A549 (cell line): Measurements from ENCODE around the gene BUD23. TPM values are rescaled to one million over a fixed set of nuclear protein-coding genes. Genes with fewer than 3 reads are reported as not detected.
A peak's percentile ranks its signal among the peaks of the same experiment; 100 is the strongest.

Experiments
- ATAC-seq, 2 experiments: fragments of 200-7000 bp in 1 of 2; fragments of >200 bp in 1 of 2; cut with Nextera tagmentation in 1 of 2; cut with Tn5 transposase in 1 of 2; 3 replicates each; pipeline versions ENCODE4 v1.8.0 to v1.9.1; 2018 to 2020; ENCODE audit warnings: mild to moderate bottlenecking in 1 of 2, moderate library complexity in 1 of 2
- CTCF ChIA-PET: fragments of 300-600 bp; sonication (Branson Sonifier 250); formaldehyde crosslinking; extraction: SDS; loops from one replicate; lab custom pipeline; 2021; ENCODE audit warnings: antibody characterized with exemption, inconsistent platforms; lab: Yijun Ruan, JAX
- POLR2A ChIA-PET: fragments of 350-600 bp; formaldehyde crosslinking; extraction: SDS; loops from one replicate; lab custom pipeline; 2021; ENCODE audit warnings: antibody characterized with exemption, inconsistent platforms; lab: Yijun Ruan, JAX
- DNase-seq, 2 experiments: peaks; one replicate each; pipeline versions ENCODE4 v3.0.0 to v3.0.0-alpha.2; 2011 to 2016; ENCODE audit warnings: low read depth in 1 of 2, low spot score in 1 of 2
- FAIRE-seq: peaks from 2 replicates; lab custom pipeline; 2011; peaks lifted over from hg19 to GRCh38; lab: Jason Lieb, UNC
- H3K27ac ChIP-seq, 2 experiments: fragments of >200 bp; sonication (Bioruptor Twin); formaldehyde crosslinking; 3 replicates each; pipeline ENCODE4 v1.5.1; 2016 to 2017
- H3K4me1 ChIP-seq: fragments of >200 bp; sonication (Bioruptor Twin); formaldehyde crosslinking; 3 replicates; pipeline ENCODE4 v1.6.1; 2016
- H3K4me2 ChIP-seq: fragments of >200 bp; sonication (Bioruptor Twin); formaldehyde crosslinking; 3 replicates; pipeline ENCODE4 v1.6.1; 2016
- H3K4me3 ChIP-seq: fragments of >200 bp; sonication (Bioruptor Twin); formaldehyde crosslinking; 3 replicates; pipeline ENCODE4 v1.5.1; 2016
- H3K9me3 ChIP-seq: fragments of >200 bp; sonication (Bioruptor Twin); formaldehyde crosslinking; 3 replicates; pipeline ENCODE4 v1.6.1; 2016
- CEBPB ChIP-seq, 2 experiments: fragments of >200 bp in 1 of 2; sonication (Bioruptor Twin) in 1 of 2; formaldehyde crosslinking in 1 of 2; IDR thresholded peaks; 2 replicates each; pipeline ENCODE4 v1.6.1; 2012 to 2016
- E2F6 ChIP-seq: IDR thresholded peaks from 2 replicates; pipeline ENCODE4 v1.6.1; 2012; ENCODE audit warnings: low read depth, borderline replicate concordance
- EP300 ChIP-seq, 2 experiments: fragments of >200 bp; sonication (Bioruptor Twin); formaldehyde crosslinking; IDR thresholded peaks; 2 replicates in 1 of 2; 3 replicates in 1 of 2; pipeline ENCODE4 v1.6.1; 2016 to 2017
- KDM1A ChIP-seq: fragments of 200-600 bp; sonication (generic); IDR thresholded peaks from 2 replicates; pipeline ENCODE4 v1.6.1; 2016; ENCODE audit warnings: low read depth, mild to moderate bottlenecking
- NPAS2 ChIP-seq: fragments of 250-450 bp; sonication (Bioruptor Pico); IDR thresholded peaks from 2 replicates; pipeline ENCODE4 v1.8.0; 2022; ENCODE audit warnings: mild to moderate bottlenecking, moderate library complexity, borderline replicate concordance
- PHF8 ChIP-seq: fragments of 200-600 bp; sonication (generic); IDR thresholded peaks from 2 replicates; pipeline ENCODE4 v1.6.1; 2016; ENCODE audit warnings: low read depth, mild to moderate bottlenecking, antibody characterized with exemption, moderate library complexity, borderline replicate concordance
- POLR2A ChIP-seq: IDR thresholded peaks from 2 replicates; pipeline ENCODE4 v1.6.1; 2012; ENCODE audit warnings: mild to moderate bottlenecking, low read length
- POLR2AphosphoS2 ChIP-seq: conservative IDR thresholded peaks from 2 replicates; pipeline ENCODE4 v1.6.1; 2012; ENCODE audit warnings: low read length, improper control_type of control experiment, inconsistent platforms
- TFCP2L1 ChIP-seq: fragments of 250-450 bp; sonication (Bioruptor Pico); IDR thresholded peaks from 2 replicates; pipeline ENCODE4 v1.5.0; 2021; ENCODE audit warnings: mild to moderate bottlenecking
- ZNF302 ChIP-seq: fragments of 250-450 bp; sonication (Bioruptor Pico); IDR thresholded peaks from 2 replicates; pipeline ENCODE4 v1.9.0; 2021; ENCODE audit warnings: inconsistent platforms, mild to moderate bottlenecking, moderate library complexity
- WGBS: methylation state at CpG from one replicate; pipeline ENCODE4 v1.1.6; 2017; ENCODE audit errors: missing lambda C conversion rate; 5-methylcytosine and 5-hydroxymethylcytosine counted together
- polyA plus RNA-seq, 4 experiments: library from polyadenylated mRNA; depleted of rRNA in 3 of 4; stranded (reverse); fragments of >200 nt; fragmentation: RNase III in 1 of 4; extraction: RNeasy Plus Mini Kit Qiagen cat#74134 plus additional on column Dnase treatment in 1 of 4; gene quantifications; 2 replicates in 3 of 4; 3 replicates in 1 of 4; pipeline ENCODE4 v1.2.3, GENCODE V29; 2011 to 2017
- TF ChIP-seq, protein P1 (sequence below): fragments of 200-600 bp; sonication (generic); IDR thresholded peaks from 2 replicates; pipeline ENCODE4 v1.6.1; 2016; ENCODE audit warnings: antibody characterized with exemption, mild to moderate bottlenecking, moderate library complexity
- TF ChIP-seq, protein P2 (sequence below): fragments of >200 bp; sonication (Bioruptor Twin); formaldehyde crosslinking; IDR thresholded peaks from 3 replicates; pipeline ENCODE4 v1.6.1; 2016

Gene BUD23
- polyA plus RNA-seq, 2 of the 4 experiments (the other 2 are of a cell fraction), result 134 to 161 TPM

DNA sequence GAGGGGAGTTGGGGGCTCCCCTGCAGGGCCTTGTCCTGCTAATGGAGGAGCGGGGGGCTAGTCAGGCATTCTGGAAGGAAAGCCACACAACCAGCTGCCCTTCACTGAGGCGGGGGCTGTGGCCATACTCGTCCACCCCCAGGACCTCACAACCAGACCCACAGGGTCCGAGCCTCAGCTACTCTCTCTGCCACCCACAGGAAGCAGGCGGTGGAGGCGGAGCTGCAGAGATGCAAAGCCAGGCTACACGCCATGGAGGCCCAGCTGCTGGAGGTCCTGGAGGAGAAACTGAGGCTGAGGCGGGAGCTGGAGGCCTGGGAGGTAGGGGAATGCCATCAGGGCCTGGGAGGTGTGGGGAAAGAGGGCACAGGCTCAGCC, 52.1 kb downstream of the BUD23 start (continued):
- TF ChIP-seq, protein P1, sequence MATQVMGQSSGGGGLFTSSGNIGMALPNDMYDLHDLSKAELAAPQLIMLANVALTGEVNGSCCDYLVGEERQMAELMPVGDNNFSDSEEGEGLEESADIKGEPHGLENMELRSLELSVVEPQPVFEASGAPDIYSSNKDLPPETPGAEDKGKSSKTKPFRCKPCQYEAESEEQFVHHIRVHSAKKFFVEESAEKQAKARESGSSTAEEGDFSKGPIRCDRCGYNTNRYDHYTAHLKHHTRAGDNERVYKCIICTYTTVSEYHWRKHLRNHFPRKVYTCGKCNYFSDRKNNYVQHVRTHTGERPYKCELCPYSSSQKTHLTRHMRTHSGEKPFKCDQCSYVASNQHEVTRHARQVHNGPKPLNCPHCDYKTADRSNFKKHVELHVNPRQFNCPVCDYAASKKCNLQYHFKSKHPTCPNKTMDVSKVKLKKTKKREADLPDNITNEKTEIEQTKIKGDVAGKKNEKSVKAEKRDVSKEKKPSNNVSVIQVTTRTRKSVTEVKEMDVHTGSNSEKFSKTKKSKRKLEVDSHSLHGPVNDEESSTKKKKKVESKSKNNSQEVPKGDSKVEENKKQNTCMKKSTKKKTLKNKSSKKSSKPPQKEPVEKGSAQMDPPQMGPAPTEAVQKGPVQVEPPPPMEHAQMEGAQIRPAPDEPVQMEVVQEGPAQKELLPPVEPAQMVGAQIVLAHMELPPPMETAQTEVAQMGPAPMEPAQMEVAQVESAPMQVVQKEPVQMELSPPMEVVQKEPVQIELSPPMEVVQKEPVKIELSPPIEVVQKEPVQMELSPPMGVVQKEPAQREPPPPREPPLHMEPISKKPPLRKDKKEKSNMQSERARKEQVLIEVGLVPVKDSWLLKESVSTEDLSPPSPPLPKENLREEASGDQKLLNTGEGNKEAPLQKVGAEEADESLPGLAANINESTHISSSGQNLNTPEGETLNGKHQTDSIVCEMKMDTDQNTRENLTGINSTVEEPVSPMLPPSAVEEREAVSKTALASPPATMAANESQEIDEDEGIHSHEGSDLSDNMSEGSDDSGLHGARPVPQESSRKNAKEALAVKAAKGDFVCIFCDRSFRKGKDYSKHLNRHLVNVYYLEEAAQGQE, result no peak
- TF ChIP-seq, all 56 proteins: peak for 0

DNA sequence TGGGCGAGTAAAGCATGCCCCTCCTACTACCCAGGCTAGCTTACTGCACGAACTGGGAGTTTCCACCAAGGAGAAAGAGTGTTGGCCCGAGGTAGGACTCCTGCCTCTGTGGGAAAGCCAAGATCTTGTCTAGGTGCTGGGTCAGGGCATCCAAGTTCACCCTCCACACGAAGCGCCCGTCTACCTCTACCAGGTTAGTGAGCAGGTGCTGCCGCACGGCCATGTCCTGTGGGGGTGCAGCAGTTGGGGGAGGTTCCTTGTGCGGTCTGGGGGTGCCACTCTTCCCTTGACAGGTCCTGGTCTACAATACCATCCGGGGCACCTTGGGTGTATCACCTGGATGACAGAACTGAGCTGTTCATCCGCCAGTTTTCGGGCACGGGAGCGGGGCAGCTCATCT, 53.5 kb downstream of the BUD23 start:
- H3K4me3 ChIP-seq, result no peak overlapping the region
- no peak for DNase-seq
- POLR2A ChIA-PET, result interaction anchor here (0.5 kb wide), 1 partner anchor 52 kb away, joined by 4 read pairs; no protein-coding TSS in a partner anchor

GRCh38 chr7:73737491-73738219, 54.3 kb downstream of the BUD23 start:
- no peak for DNase-seq
- peak overlapping the region; percentile 87 for H3K4me2 ChIP-seq
- ChIA-PET CTCF (interaction anchor here (0.5 to 12.2 kb wide), 8 partner anchors 12 to 665 kb away, joined by 3 to 273 read pairs (median 8); partner anchors contain the start of gene VPS37D), POLR2A (interaction anchor here (0.6 to 1.5 kb wide), 5 partner anchors 30 to 292 kb away, joined by 3 to 4 read pairs (median 3); no protein-coding TSS in a partner anchor)
- TF ChIP-seq POLR2A, result no peak
- no peak for TF ChIP-seq KDM1A
- peak overlapping the region; percentile 86 to 96; a peak in 4 of 6 replicates for H3K27ac ChIP-seq
- H3K4me1 ChIP-seq, result peaks cover 18% of the 10 kb centered on the region
- no peak for FAIRE-seq
- no peaks in the 10 kb centered on the region for H3K9me3 ChIP-seq
- H3K4me3 ChIP-seq, result peak overlapping the region; percentile 78
- 69% methylated on average over 17 of the region's 17 CpGs for WGBS
- no peak for ATAC-seq

More for the DNA sequence above, 53.5 kb downstream of the BUD23 start:
- Histone ChIP-seq H3K9me3 (no peaks in the 10 kb centered on the region), H3K4me2 (no peak overlapping the region), H3K4me1 (peaks cover 14% of the 10 kb centered on the region), H3K27ac (no peak overlapping the region)
- CTCF ChIA-PET, result interaction anchor here (0.5 to 12.2 kb wide), 9 partner anchors 11 to 665 kb away, joined by 3 to 273 read pairs (median 31); partner anchors contain the start of genes STX1A and VPS37D
- WGBS, result 83% methylated on average over 10 of the region's 14 CpGs
- ATAC-seq (no peak), FAIRE-seq (no peak)
- TF ChIP-seq, protein P2, sequence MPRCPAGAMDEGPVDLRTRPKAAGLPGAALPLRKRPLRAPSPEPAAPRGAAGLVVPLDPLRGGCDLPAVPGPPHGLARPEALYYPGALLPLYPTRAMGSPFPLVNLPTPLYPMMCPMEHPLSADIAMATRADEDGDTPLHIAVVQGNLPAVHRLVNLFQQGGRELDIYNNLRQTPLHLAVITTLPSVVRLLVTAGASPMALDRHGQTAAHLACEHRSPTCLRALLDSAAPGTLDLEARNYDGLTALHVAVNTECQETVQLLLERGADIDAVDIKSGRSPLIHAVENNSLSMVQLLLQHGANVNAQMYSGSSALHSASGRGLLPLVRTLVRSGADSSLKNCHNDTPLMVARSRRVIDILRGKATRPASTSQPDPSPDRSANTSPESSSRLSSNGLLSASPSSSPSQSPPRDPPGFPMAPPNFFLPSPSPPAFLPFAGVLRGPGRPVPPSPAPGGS, result no peak
- TF ChIP-seq CEBPB (IDR thresholded peaks at IDR 0.05) (no peak), NPAS2 (CRISPR knock-in tag) (no peak), ZNF302 (CRISPR knock-in tag) (no peak), EP300 (IDR thresholded peaks at IDR 0.05) (no peak), E2F6 (no peak), TFCP2L1 (CRISPR knock-in tag) (no peak)

GRCh38 chr7:73738220-73738611, 54.8 kb downstream of the BUD23 start:
- under 1% methylated on average over 17 of the region's 24 CpGs for WGBS
- peaks cover 24% of the 10 kb centered on the region for H3K4me1 ChIP-seq

More at GRCh38 chr7:73738220-73738611, 54.8 kb downstream of the BUD23 start:
- H3K9me3 ChIP-seq, result no peaks in the 10 kb centered on the region
- POLR2A ChIA-PET, result interaction anchor here (0.6 to 2.5 kb wide), 11 partner anchors 15 to 291 kb away, joined by 3 to 16 read pairs (median 3); partner anchors contain the start of genes METTL27 and TBL2
- peak overlapping the region; percentile 78 for H3K4me3 ChIP-seq
- TF ChIP-seq PHF8, result peak; percentile 59; the same call in 1 of the 2 replicates
- TF ChIP-seq POLR2AphosphoS2, result no peak
- TF ChIP-seq, all 56 proteins: peak for 1
- no peak for FAIRE-seq
- H3K4me2 ChIP-seq, result peak overlapping the region; percentile 87
- ATAC-seq, result peak; percentile 20 to 46; a peak in 5 of 6 replicates
- DNase-seq, result peak; percentile 65 to 74
- CTCF ChIA-PET, result interaction anchor here (1.3 to 12.2 kb wide), 5 partner anchors 12 to 286 kb away, joined by 4 to 273 read pairs (median 12); no protein-coding TSS in a partner anchor
- peak overlapping the region; percentile 86 to 96 for H3K27ac ChIP-seq
